Mucosa of gallbladder (tissue), 1 donor: ENCODE data around the gene SLC4A11. TPM values are rescaled to one million over a fixed set of nuclear protein-coding genes. Genes with fewer than 3 reads are reported as not detected.

Experiments
- DNase-seq: peaks from one replicate; pipeline ENCODE4 v3.0.0-alpha.2; 2020; ENCODE audit warnings: low spot score
- total RNA-seq: library from RNA; stranded (reverse); gene quantifications from one replicate; pipeline ENCODE4 v1.2.1, GENCODE V29; 2021
- donor health status: DM: no; HTN: no; CAD: no.

The SLC4A11 gene
- total RNA-seq: 4.8 TPM

DNA sequence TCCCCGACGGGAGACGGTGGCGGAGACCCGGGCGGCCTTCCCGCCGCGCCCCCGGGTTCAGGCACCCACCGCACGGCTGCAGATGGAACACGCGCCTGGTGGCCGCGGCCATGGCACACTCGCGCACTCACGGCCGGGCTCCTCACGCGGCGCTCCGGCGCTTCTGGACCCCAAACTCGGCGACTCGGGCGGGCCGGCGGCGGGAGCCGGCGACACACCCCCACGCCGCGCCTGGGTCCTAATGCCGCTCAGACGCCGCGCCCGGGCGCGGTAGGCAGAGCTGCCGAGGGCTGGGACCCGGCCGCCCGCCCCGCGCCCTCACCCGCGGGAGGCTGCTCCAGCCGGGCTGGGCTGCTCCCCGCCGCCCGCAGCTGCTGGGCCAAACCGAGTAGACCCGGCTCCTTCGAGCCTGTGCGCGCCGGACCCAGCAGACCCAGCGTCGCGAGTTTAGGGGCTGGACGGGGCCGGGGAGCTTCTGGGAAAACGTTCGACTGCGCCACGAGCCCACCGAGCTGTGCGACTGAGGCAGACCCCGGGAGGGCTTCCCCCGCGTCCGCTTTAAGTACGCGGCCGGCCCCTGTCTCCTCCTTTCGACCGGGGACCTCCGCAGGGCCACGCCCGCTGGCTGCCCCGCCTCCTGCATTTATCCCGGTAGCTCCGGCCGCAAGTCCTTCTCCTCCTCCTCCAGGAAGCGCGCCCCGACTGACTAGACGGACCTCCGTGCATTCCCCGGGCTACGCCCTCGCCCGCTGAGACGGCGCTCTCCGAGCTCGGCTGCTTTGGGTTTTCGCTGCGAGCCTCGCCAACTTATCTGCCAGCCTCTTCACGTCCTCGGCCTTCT, at the start of gene SLC4A11:
TSS of gene SLC4A11 (minus strand) at position 165 of the 841 bp plus-strand sequence. CDS start at position 112, 53 bp downstream.
- peak; percentile 47 for DNase-seq

DNA sequence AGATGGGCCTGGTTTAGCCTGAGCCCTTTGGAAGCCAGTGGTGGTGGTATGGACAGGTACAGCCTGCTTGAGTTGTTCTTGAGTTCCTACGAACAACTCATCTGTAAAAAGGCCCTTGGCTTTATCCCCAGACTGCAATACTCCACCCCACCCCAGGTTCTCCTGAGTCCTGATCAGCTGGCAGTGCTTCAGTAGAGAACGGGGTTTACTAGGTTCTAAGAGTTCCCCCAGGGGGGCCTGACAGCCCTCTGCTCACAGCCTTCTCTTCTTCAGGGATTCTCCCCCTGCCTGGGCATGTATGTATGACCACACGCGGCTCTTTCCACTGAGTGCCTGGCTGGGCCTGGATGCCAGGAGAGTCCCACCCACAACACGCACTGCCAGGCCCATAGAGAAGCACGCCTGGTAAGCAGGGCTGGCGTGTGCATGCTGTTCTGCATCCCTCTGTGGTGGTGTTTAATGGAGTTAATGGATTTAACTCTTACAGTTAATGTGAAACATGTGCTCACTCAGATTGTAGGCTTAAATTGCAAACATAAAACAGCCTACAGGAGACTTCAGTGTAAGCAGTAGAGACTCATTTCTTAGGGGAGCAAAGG, 44.3 kb upstream of the SLC4A11 start:
- DNase-seq: no peak

DNA sequence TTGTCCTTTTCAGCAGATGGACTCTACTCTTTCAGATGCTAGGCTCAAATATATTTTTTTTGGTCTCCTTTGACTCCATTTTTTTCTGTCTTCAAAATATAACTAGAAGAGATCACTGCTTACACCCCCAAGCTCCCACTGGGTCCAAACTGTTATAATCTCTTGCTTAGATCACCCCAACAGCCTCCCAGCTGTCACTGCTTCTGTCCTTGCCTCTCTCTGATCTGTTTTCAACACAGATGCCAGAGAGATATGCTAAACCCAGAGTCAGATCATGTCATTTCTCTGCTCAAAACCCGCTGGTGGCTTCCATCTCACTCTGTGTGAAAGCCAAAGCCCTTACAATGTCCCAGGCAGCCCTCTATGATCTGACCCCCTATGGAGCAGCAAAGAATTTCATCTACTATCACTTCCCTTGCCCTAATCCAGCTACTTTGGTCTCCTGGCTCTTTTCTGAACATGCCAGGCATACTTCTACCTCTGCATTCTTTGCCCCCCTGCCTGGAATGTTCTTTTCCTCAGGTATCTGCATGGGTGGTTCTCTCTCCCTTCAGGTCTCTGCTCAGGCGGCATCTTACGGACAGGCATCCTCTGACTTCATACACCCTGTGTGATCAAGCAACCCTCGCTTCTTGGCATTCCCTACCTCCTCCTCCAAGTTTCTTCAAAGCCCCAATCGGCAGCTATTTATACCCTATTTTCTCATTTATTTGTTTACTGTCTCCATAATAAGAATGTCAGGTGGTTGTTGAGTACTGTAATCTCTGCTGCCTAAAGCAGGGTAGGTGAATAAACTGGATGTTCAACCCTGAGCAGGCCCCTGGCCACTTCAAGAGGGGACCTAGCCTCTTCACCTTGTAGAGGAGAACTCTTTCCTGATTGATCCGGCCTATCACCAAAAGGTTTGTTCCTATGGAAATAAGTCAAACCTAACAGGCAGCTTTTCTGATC, 43.6 kb upstream of the SLC4A11 start:
- DNase-seq: no peak

DNA sequence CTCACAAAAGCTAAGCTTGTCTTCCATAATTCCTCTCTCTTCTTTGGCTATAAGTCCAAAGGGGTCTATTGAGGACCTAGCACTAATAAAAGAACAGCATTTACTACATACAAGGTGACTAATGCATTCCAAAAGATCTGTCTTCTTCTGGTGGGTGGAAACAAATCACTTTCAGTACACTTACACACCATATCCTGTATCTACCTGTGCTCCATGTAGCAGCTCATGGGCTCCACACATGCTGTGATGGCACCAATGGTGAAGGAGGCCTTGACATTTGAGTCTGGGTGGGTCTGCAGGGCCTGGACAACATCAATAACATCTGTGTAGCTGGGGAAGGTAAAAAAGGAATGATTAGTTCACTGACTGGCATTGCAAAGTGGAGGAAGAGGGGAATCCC, 42.4 kb upstream of the SLC4A11 start:
- DNase-seq: no peak

DNA sequence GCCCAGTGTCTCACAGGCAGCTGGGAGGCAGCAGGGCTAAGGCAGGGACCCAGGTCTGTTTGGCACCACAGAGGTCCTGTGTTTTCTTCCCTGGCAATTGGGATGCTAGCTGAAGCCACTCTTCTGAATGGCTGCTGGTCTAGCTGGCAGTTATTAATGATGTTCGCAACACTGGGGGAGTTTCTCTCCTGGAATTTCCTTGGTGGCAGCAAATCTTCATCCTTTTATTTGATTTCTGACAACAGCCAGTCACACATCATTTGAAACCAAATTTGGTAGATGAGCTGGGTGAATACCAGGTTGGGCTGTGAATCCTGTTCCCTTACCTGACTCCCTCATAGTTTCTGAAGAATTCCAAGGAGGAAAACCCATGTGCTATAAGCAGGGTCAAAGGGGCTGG, 40.8 kb upstream of the SLC4A11 start:
- DNase-seq: no peak

DNA sequence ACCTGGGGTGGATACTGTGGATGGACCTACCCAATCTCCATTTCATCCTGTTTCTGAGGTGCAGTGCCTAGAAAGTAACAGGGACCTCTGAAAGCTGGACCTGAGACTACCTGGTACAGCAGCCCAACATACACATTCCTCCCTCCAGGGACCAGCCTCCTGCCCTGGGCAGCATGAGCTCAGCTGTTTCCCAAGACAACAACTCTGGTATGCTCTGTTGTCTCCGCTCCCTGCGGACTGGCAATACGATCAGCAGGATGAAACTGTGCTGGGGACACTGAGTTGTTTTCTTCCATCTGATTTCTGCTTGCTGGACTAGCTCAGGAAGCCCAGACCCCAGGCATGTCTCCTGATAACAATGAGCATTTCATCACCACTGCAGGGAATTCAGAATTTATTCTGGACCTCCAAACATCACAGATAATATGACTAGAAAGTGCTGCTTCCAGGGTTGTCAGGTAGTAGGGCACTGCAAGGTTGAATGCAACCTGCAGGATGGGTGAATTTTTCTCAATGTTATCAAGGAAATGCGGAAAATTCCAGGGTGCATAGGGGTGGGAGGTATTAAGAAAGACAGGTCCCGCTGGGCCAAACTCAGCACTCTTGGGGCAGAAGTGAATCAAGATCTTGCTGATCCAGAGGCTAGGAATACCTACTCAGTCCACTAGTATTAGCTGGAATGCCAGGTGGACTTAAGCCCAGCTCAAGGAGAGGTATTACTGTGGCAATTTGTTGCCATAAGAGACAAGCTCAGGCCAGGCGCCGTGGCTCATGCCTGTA, 38.9 kb upstream of the SLC4A11 start:
- DNase-seq: no peak

DNA sequence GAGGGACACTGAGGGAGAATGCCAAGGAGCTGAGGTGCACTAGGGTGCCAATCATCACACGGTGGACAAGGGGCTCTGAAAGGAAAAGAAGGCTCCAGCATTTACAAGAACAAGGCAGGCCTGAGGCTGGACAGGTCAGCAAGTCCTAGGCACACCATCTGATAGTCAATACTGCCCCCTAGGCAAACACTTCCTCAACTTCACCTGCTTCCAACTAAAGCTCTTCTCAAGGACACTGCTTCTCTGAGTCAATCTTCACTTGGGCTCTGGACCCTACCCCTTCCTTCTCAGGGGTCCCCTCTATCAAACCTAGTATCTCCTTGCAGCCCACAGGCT, 37.7 kb upstream of the SLC4A11 start:
- DNase-seq: no peak

DNA sequence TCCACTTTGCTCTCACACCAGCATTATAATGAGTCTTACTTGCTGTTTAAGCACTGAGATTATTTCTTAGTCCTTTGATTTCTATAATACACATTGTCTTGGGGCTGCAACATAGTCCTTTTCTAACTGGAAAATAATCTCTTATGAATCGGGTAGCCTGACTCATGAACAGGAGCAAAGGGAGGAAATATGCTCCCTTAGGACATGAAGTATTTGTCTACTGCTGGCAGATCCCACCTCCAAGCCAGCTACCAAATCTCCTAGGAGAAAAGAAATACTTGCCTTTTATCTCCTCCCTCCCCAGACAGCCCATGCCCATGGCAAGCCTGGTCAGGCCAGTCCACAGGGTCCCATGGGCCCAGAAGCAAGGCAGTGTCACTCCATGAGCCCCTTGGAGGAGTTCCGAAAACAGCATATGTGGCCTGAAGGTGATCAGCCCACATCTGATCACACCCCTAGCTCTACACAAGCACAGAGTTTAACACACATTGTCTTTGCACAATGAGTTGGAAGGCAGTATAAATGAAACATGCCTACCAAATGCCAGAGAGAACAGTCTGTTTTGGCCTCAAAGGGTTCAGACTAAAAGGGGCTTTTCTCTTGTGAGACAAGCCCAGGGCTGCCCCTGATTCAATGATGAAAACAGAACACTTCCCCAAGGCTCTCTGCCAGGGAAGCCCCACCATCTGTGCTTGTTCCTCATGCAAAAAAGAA, 37.1 kb upstream of the SLC4A11 start:
- no peak for DNase-seq

DNA sequence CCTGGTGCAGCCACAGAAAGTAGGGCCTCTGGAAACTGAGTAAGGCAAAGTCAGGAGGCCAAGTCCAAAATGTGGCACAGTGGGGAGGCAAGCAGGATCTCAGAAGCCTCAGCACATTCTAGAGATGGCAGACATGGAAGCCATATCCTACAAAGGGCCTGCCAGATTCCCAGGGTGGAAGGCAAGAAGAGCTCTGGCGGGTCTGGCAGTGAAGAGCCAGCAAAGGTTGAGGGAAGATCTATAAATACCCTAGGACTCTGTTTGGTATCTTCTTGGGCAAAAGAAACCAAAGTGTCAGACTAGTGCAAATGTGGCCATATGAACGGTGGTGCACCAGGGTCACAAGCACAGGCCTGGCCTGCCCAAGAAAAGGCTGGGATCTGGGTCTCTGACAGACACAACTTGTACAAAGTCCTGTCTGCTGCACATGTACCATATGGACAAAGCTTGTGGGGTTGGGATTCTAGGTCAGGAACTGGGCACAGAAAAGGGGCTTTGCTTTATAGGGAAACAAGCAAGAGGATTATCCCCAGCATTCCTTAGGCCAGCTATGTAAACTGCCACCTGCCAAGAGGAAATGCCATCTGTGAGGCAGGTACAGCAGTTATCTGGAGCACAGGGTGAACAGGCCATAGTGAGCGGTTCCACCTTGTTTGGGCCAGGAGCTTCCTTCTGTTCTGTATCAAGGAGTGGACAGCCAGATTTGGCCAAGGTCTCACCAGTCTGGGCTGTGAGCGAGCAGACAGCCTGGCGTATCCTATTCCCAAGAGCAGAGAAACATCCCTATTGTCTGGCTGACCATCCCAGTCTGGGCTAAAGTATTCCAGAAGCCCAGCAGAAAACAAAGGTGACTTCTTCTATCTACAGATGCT, 36.3 kb upstream of the SLC4A11 start:
- DNase-seq: no peak

DNA sequence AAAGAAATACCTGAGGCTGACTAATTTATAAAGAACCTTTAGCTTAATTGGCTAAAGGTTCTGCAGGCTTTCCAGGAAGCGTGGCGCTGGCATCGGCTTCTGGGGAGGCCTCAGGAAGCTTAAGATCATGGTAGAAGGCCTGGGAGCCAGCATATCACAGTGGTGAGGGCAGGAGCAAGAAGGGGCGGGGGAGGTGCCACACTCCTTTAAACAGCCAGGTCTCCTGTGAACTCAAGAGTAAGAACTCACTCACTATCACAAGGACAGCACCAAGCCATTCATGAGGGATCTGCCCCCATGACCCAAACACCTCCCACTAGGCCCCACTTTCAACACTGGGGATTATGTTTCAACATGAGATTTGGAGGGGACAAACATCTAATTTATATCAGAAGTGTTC, 34.4 kb upstream of the SLC4A11 start:
- no peak for DNase-seq

DNA sequence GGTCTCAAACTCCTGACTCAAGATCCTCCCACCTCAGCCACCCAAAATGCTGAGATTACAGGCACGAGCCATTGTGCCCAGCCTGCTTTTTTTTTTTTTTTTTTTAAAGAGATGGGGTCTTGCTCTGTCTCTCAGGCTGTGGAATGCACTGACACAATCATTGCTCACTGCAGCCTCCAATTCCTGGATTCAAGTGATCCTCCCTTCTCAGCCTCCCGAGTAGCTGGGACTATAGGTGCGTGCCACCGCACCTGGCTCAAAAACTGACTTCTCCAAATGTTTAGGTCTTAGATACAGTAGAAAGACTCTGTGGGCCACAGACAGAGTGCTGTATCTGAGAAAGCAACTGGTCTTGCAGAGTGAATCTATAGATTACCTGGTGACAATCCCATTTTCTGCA, 31.1 kb upstream of the SLC4A11 start:
- DNase-seq: no peak

DNA sequence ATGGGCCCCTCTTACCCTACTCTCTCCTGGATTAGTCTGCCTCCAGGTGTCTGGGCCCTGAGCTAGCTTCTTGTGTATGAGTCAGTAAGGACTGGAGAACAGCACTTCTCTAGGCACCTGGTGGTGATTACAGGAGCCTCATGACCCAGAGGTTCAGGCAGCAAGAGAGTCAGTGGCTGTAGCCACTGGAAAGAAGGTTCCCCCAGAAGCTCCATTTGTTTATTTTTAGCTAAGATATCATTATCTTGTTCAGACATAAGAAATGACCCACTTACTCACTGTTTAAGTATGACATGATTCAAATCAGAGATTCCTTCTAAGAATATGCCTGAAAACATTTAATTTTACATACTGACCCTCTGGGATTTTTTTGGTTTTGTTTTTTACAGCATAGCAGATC, 23.6 kb upstream of the SLC4A11 start:
- no peak for DNase-seq

DNA sequence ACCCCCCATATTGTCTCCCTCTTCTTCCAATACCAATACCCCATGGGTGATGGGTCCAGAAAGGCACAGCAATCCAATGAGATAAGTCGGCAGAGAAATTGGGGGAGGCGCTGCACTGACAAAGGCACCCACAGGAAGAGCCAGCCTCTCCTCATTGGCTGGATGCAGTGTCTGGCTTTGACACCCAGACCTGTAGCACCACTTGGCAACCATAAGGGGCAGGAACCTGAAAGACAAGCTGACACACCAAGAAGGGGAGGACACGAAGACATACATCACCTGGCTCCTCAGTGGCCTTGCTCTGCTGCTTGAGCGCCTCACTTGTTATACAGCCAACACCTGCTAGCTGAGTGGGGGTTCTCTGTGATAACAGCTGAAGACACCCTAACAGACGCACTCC, 19.4 kb upstream of the SLC4A11 start:
- no peak for DNase-seq

DNA sequence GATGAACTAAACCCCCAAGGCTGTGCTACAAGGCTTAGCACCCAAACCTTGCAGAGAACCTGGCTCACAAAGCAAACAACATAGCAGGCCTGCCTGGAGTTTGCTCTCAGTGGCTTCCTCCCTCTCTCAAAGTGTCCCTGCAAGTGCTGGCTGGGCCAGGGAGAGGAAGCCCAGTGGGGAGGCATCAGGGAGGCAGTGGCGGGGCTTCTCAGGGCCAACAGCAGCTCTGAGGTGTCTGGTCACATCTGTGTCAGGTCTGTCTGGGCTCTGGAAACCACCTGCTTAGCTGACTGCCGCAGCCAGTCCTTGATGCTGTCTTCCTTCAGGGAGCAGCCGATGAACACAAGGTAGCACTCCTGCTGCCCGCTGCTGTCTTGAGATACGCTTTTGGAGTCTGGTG, 16.7 kb upstream of the SLC4A11 start:
- DNase-seq: no peak

DNA sequence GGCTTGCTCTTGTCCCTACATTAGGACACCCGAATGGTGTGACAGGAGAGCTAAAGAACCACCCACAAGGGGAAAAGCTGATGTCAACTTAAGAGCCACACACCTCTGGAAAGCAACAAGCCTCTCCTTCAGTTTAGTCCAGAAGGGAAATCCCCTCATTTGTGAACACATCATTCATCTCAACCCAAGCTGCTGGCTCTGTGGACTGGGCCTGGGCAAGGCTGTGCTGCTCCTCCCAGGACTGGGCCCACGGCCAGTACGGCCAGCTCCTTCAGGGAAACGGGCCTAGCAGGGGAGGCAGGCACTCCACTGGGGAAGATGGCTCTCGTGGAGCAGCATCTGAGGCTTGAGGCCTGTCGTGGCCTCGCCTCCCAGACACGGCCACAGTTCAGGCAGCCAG, 12.8 kb upstream of the SLC4A11 start:
- no peak for DNase-seq

DNA sequence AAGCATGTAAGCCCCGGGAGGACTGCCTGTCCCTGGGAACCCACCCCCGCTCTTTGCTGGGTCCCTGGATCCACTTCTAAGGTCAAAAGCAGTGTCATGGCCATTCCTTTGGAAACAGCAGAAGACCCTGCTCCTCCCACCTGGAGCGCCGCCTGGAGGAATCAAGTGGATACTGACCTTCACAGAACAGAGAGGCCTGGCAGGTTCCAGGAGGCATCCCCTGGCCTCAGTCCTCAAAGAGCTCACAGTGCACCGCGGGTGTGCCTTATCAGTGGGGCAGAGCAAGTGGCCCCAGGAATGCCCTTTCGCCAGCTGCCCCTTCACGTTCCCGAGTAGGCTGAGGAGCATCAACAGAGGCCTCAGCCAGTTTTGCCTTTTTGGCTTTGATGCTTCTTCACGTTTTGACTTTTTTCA, 11.1 kb upstream of the SLC4A11 start:
- DNase-seq: no peak

DNA sequence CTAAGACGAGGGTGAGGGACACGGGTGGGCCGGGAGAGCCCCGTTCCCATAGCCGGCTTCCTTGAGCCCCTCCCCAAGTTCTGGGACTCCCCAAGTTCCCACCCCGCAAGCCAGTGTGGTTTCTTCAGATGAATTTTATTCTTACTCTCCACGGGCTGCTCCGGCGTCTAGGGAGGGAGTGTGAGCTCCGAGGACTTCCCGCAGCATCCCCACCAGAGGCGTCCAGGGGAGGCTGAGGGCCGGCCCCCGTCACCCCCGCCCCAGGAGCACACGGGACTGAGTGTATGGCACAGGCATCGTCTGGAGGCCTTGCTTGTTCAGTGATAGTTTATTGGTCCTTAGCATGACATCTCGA, 10.0 kb upstream of the SLC4A11 start:
- DNase-seq: no peak

DNA sequence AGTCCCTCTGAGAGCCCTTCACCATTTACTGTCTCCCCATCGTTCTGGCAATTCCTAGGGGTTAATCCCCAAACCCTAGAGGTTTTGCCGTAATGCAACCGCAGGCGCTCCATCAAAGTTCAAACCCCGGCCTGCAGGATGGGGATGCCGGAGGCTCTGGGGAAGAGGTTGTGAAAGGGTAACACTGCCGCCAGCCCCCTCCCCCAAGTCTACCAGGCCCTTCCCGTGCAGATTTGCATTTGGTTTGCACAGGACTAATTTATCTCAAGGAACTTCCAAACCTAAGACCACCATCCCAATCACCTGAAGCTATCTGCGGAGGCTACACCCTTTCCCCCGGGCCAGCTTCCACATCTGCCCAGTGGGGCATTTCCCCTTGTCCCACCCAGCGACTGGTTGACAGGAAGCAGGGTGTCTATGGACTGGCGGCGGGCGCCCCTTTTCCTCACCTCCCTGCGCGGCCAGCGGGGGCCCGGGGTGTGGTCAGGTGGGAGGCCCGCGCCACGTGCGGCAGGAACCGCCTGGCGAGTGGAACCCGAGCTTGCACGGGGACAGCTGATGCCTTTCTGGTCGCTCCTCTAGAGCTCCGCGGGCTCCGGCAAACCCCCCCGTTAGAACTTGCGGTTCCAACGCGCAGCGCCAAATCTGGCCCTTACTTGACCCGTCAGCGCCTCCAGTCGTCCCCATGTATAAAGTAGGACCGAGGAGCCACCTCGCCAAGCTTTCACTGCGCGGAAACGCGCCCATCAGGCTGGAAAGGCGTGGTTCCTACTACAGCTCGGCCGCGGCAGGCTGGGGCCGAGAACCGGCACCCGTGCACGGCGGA, 9.4 kb upstream of the SLC4A11 start:
- DNase-seq: no peak

DNA sequence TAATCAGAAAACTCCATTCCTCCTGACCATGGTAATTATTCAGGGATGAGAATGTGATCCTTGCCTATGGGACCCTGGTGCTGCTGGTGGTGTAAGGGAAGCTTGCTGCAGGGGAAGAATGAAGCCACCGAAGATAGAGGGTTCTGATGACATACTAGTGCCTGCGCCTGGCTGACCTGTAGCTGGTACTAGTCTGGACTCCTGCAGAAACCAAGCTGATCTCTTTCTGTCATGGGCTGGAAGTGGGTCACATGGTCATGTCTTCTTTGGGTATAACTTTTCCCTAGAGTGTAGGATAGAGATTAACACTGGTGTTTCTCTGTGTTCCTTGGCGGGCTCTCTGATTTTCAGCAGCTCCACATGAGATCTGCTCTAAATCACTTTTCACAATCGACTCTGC, 8.6 kb upstream of the SLC4A11 start:
- no peak for DNase-seq
